ENCODE results near the gene CLIP1.

Gene CLIP1

DNA sequence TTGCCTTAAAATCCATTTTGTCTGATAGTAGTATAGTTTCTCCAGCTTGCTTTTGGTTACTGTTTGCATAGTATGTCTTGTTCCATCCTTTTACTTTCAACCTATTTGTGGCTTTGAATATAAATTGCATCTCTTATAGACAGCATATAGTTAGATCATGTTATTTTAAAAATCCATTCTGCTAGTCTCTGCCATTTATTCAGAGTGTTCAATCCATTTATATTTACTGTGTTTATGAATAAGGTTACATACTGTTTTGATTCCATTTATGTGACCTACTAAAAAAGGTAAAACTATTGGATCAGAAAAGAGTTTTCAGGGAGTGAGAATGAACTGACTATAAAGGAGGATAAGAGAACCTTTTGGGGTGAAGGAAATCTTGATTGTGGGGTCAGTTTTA is 126.6 kb downstream of the CLIP1 start:
- in situ Hi-C loops (cut with HindIII; ENCODE audit: low pct_ligation_motif_present, low sequenced_read_pairs): no loop called here
- Histone ChIP-seq H3K36me3 (replicated peaks) (peaks cover 9% of the 10 kb centered on the region), H3K27me3 (replicated peaks) (no peaks in the 10 kb centered on the region), H3K4me3 (ENCODE audit: low read depth, low read length) (no peak overlapping the region), H3K27ac (no peak overlapping the region)
- TF ChIP-seq, protein P1, sequence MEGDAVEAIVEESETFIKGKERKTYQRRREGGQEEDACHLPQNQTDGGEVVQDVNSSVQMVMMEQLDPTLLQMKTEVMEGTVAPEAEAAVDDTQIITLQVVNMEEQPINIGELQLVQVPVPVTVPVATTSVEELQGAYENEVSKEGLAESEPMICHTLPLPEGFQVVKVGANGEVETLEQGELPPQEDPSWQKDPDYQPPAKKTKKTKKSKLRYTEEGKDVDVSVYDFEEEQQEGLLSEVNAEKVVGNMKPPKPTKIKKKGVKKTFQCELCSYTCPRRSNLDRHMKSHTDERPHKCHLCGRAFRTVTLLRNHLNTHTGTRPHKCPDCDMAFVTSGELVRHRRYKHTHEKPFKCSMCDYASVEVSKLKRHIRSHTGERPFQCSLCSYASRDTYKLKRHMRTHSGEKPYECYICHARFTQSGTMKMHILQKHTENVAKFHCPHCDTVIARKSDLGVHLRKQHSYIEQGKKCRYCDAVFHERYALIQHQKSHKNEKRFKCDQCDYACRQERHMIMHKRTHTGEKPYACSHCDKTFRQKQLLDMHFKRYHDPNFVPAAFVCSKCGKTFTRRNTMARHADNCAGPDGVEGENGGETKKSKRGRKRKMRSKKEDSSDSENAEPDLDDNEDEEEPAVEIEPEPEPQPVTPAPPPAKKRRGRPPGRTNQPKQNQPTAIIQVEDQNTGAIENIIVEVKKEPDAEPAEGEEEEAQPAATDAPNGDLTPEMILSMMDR (IDR thresholded peaks at IDR 0.05; ENCODE audit: low read depth, low read length, missing control alignments): no peak
- DNase-seq: no peak

DNA sequence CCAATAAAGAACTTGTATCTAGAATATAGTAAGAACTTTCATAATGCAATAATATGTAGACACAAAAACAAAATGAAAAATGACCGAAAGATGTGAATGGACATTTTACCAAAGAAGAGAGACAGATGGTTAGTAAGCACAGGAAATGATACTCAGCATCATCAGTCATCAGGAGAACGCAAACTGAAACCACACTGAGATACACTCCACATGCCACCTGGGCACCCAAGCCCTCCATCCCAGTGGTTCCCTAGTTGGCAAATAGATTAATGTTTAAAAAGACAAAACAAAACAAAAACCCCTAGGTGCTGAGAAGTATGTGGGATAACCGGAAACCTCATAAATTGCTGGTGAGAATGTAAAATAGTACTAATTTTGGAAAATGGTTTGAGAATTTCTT is 129.4 kb downstream of the CLIP1 start:
- no peak overlapping the region for H3K4me3 ChIP-seq (ENCODE audit: low read depth, low read length)
- in situ Hi-C loops (cut with HindIII; ENCODE audit: low pct_ligation_motif_present, low sequenced_read_pairs): no loop called here
- H3K27me3 ChIP-seq (replicated peaks): no peaks in the 10 kb centered on the region
- TF ChIP-seq, protein P1 (IDR thresholded peaks at IDR 0.05; ENCODE audit: low read depth, low read length, missing control alignments): no peak
- peaks cover 7% of the 10 kb centered on the region for H3K36me3 ChIP-seq (replicated peaks)
- no peak overlapping the region for H3K27ac ChIP-seq
- no peak for DNase-seq

DNA sequence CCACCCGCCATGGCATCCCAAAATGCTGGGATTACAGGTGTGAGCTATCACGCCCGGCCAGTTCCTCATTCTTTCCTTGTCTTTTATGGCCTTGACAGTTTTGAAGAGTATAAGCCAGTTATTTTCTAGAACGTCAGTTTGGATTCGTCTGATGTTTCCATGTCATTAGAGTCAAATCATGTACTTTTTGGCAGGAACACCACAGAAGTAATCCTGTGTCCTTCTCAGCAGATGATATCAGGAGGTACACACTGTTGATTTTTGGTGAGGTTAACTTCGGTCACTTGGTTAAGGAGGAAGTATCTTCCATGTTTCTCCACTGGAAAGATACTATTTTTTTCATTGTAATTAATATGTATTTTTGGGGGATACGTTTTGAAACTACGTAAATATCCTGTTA is 131.0 kb downstream of the CLIP1 start:
- Histone ChIP-seq H3K36me3 (replicated peaks) (peaks cover 4% of the 10 kb centered on the region), H3K4me3 (ENCODE audit: low read depth, low read length) (no peak overlapping the region), H3K27ac (no peak overlapping the region), H3K27me3 (replicated peaks) (no peaks in the 10 kb centered on the region)
- TF ChIP-seq, protein P1 (IDR thresholded peaks at IDR 0.05; ENCODE audit: low read depth, low read length, missing control alignments): no peak
- in situ Hi-C loops (cut with HindIII; ENCODE audit: low pct_ligation_motif_present, low sequenced_read_pairs): no loop called here
- DNase-seq: no peak

DNA sequence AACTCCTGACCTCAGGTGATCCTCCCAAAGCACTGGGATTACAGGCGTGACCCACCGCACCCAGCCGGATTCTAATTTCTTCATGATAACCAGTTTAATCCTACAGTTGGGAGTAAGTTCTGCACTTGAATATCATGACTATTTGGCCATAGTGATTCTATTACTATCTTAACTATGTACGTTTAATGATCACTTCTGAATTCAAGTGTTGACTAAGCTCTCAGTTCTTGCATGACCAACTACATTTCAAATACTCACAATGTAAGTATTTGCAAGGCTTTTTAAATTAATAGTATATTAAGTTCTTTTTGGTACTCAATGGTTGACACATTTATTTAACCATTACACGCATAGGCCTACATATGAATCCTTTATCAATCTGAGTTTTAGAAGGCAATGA is 138.8 kb downstream of the CLIP1 start:
- no peaks in the 10 kb centered on the region for H3K27me3 ChIP-seq (replicated peaks)
- TF ChIP-seq, protein P1 (IDR thresholded peaks at IDR 0.05; ENCODE audit: low read depth, low read length, missing control alignments): no peak
- in situ Hi-C loops (cut with HindIII; ENCODE audit: low pct_ligation_motif_present, low sequenced_read_pairs): no loop called here
- H3K4me3 ChIP-seq (ENCODE audit: low read depth, low read length): no peak overlapping the region
- H3K27ac ChIP-seq: no peak overlapping the region
- H3K36me3 ChIP-seq (replicated peaks): peaks cover 8% of the 10 kb centered on the region
- no peak for DNase-seq

DNA sequence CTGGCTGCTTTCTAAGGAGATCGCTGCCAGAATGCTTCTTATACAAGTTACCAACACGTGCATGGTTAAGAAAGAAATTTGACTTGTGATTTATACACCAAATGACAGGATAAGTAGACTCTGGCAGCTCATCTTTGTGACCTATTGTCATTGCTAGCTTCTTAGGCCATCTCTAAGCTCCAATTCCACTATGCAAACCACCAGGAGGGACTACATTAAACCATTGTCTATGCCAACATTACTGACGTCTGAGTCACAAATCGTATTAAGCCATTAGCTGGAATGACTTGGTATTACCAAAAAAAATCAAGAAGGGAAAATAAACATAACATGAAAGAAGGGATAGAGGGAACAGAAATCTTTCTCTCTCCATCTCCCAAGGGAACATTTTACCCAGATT is 140.4 kb downstream of the CLIP1 start:
- Histone ChIP-seq H3K27ac (no peak overlapping the region), H3K27me3 (replicated peaks) (no peaks in the 10 kb centered on the region), H3K4me3 (ENCODE audit: low read depth, low read length) (no peak overlapping the region), H3K36me3 (replicated peaks) (peaks cover 6% of the 10 kb centered on the region)
- in situ Hi-C loops (cut with HindIII; ENCODE audit: low pct_ligation_motif_present, low sequenced_read_pairs): no loop called here
- DNase-seq: peak; percentile 52
- TF ChIP-seq, protein P1 (IDR thresholded peaks at IDR 0.05; ENCODE audit: low read depth, low read length, missing control alignments): no peak

DNA sequence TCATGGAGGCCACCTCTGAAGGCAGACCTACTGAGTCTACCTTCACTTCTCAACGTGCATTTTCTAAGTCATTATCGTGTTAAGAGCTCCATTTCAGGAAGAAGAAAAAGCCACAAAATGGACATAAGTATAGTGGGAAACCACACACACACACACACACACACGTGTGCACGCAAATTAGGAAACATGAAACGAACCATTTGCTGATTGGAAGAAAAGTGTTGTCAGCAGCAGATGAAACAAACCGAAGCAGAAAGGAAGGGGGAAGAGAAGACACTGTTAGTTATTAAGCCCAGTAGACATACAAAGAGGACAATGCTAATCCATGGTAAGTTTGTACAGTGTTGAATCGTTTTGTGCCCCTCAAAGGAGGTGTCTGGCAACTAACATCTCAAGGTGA is 146.2 kb downstream of the CLIP1 start:
- peaks cover 25% of the 10 kb centered on the region for H3K36me3 ChIP-seq (replicated peaks)
- H3K27me3 ChIP-seq (replicated peaks): no peaks in the 10 kb centered on the region
- no peak for DNase-seq
- H3K4me3 ChIP-seq (ENCODE audit: low read depth, low read length): no peak overlapping the region
- TF ChIP-seq, protein P1 (IDR thresholded peaks at IDR 0.05; ENCODE audit: low read depth, low read length, missing control alignments): no peak
- in situ Hi-C loops (cut with HindIII; ENCODE audit: low pct_ligation_motif_present, low sequenced_read_pairs): no loop called here
- H3K27ac ChIP-seq: no peak overlapping the region
